RPMI7951 (cell line): ENCODE measurements around the gene NR2E3. TPM values are rescaled to one million over a fixed set of nuclear protein-coding genes. Genes with fewer than 3 reads are reported as not detected.

Source experiments
- DNase-seq: peaks from one replicate; pipeline ENCODE4 v3.0.0-alpha.2; 2012; ENCODE audit warnings: low read depth
- total RNA-seq: library from RNA; depleted of rRNA; stranded (reverse); fragments of >200 nt; shearing (Covaris generic); gene quantifications from 2 replicates; pipeline ENCODE4 v1.2.3, GENCODE V29; 2014; rRNA removed

NR2E3 gene
- not detected in 2 replicates for total RNA-seq

DNA sequence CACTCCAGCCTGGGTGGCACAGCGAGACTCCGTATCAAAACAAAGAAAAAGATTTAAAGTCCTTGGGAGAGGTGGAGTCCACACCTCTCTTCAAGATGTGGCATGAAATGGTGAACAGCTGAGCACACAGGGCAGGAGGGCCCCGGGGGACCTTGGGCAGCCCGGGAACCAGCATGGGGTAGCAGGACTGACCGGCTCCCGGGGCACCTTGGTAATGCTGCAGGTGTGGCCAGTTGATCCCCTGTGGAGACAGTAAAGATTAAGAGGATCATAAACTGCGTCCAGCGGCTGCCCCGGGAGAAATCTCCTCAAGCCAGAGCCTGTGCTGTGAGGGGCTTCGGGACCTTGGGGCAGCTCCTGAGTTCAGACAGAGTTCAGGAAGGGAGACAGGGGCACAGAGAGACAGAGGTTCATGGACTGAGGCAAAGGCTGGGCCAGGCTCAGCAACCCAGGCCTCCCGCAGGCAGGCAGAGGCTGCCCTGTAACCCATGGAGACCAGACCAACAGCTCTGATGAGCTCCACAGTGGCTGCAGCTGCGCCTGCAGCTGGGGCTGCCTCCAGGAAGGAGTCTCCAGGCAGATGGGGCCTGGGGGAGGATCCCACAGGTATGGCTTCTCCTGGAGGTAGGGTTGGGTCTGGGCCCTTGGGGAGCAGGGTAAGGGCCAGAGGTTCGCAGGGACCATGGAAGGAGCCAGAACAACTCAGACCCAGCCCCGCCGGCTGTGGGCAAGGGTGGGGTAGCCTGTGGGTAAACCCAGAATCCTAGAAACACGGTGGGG is at the start of gene NR2E3:
NR2E3 (plus strand) TSS at position 299 of the 780 bp plus-strand sequence; CDS start at position 489, 190 bp downstream.
- DNase-seq, result no peak

DNA sequence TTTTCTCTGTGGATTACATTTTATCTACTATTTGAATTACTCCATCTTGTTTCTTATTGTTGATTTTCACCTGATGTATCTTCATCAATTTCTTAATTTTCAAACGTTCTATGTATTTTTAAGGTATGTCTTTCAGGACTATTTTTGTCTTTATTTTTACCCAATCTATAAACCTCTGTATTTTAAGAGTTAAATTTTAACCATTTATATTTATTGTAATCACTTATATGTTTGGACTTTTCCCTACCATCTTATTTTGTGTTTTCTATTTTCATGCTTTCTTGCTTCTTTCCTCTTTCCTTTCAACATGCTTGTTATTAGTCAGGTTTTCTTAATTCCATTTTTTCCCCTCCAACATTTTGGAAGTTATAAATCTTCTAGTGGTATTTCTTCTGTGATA is 49.5 kb upstream of the NR2E3 start:
- no peak for DNase-seq

- DNase-seq, result peak; percentile 96
These were observed 48.7 kb upstream of the NR2E3 start for GRCh38 chr15:71761649-71762048.

DNA sequence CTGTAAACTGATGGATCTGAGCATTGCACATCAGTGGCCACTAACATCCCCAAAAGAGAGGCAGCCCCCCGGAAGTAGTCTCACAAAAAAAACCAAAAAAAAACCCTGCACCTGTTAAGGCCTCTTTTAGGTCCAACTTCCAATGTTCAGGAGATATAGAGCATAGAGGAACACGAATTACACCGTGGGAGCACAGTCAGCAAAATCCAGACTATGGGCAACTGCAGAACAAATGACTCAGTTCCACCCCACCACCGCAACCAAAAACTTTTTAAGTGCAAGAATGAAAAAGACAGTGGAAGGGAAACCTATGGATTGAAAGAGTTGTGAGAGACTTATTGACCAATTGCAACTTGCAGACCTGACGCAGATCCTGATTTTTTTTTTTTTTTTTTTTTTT is 42.2 kb upstream of the NR2E3 start:
- DNase-seq, result no peak

GRCh38 chr15:71773206-71773859 is 37.0 kb upstream of the NR2E3 start:
- no peak for DNase-seq

- DNase-seq, result no peak
These were observed 34.5 kb upstream of the NR2E3 start for GRCh38 chr15:71775856-71776255.

- no peak for DNase-seq
These were observed 34.0 kb upstream of the NR2E3 start for GRCh38 chr15:71776304-71776703.

- DNase-seq, result no peak
These were observed 33.0 kb upstream of the NR2E3 start for GRCh38 chr15:71777216-71777943.

DNA sequence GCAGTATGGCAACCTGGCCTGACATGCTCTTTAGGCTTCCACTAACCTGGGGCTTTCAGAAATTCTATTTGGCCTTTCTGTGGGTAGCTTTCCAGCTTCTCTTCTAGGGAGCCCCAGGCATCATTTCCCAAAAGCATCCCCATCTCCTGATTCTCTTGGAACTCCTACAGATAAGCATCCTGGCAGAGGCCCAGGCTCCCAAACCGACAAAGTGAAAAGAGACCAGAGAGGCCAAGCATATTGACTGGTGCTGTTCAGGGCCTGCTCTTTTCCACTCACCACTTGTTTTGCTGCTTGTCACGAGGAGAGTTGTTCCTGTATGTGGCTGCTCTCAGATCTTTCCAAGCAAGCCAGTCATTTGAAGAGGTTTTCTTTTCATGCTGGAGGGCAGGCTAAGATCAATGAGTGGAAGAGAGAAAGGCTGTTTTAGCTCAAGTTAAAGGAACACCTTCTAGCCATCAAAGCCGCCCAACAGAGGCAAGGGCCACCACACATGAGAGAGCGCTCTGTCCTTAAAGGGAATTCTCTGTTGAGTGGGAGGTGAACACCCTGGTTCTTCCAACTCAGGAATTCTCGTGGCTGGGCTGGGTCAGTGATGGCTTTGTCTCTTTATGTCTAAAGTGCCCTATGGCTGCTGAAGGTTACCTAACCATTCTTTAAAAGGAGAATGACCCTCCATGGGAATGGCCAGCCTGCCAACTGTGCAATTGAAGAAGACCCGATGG is 31.1 kb upstream of the NR2E3 start:
- DNase-seq, result no peak

DNA sequence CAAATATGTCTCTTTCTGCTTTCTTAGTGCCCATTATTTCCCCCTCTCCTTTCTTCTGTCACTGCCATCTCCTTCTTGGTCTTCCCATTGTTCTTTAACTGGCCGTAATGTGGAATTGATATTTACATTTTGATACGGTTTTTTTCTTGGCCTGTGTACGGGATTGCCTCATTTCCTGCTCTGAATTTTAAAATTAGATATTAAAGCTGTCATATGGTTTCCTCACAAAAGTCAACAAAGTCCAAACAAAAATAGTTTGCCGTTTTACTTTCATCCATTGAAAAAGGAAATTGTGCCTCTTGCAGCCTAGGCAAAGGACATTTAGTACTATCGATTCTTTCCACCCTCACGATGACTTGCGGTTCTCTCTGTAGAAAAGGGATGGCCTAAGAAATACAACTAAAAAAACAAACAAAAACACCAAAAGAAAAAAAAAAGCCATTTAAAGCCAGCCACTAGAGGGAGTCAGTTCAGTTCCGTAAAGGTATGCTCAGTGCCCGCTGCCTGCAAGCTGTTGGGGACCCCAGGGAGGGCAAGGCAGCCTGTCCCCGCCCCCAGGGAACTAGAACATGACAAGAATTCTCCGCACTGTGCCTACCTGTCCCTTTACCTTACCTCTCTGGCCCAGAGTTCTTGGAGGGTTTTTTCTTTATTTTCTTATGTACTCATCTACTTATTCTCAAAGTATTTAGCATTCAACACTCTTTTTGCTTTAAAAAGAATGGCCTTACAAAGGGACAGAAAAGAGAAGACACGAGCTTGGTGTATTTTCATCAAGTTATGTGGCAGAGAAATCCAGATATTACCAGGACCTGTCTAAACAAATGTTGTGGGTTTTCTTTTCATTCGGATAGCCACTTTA is 30.0 kb upstream of the NR2E3 start:
- peak; percentile 59 for DNase-seq

DNA sequence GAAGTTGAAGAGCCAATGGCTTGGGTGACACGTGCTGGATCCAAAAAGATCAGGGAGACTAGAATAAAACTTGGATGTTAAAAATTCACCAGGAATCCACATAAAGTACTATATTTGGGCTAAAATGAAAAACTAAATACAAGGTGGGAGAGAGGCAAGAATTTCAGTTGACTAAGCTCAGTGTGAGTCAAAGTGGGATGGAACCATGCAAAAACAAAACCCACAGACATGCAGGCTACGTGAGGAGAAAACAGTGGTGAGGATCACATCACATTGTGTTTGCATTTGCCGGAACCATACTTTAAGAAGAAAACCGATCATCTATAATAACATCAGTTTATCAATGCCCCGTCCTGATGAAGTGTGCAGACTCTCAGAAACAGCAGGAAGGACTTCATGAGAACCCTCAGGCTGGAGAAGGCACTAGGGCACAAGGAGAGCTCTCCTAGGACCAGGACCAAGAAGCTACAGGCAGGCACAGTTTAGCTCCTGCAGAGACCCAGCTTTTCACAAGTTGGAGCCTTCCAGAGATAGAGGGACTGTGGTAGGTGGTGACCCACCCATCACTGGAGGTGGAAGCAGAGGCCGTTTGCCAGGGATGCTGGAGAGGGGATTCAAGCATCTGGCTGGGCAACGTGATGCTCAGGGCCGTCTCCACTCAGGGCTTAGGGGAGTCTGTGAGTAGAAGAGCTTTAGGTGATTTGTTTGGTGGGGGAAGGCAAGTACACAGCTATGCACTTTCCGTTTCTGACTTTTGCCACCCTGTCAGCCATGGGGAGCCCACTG is 29.0 kb upstream of the NR2E3 start:
- peak; percentile 31 for DNase-seq

- no peak for DNase-seq
These were observed 28.4 kb upstream of the NR2E3 start for GRCh38 chr15:71781965-71782265.

- DNase-seq, result no peak
These were observed 27.8 kb upstream of the NR2E3 start for GRCh38 chr15:71782422-71783165.

- no peak for DNase-seq
These were observed 25.6 kb upstream of the NR2E3 start for GRCh38 chr15:71784719-71785118.

GRCh38 chr15:71785996-71786395 is 24.4 kb upstream of the NR2E3 start:
- DNase-seq, result no peak

DNA sequence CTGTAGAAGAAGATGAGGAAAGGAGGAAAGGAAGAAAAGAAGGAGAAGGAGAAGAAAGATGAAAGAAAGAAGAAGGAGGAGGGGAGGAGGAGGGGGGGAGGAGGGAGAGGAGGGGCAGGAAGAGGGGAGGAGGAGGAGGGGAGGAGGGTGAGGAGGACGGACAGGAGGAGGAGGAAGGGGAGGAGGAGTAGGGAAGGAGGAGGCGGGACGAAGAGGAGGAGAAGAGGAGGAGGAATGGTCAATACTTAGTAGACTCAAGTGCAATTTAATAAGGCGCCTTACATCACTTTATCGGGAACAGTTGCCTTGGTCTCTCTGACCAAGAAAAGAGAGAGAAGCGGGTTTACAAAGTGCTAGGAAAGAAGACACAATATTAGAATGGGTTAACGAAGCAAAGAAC is 23.7 kb upstream of the NR2E3 start:
- no peak for DNase-seq

GRCh38 chr15:71788646-71789579 is 21.4 kb upstream of the NR2E3 start:
- DNase-seq, result peak; percentile 17

GRCh38 chr15:71789616-71790015 is 20.7 kb upstream of the NR2E3 start:
- DNase-seq, result no peak

- DNase-seq, result peak; percentile 51
These were observed 20.3 kb upstream of the NR2E3 start for GRCh38 chr15:71790081-71790480.
